ENCODE data around the gene POM121C. TPM values are rescaled to one million over a fixed set of nuclear protein-coding genes. Genes with fewer than 3 reads are reported as not detected.

Gene POM121C
- total RNA-seq, 1 experiment from 2014 or later = 72.7 TPM

- peaks cover 23 to 50% (median 35%) of the 10 kb centered on the region in 3 experiments; a peak in 6 of 7 replicates for H3K36me3 Mint-ChIP-seq (ENCODE audit: insufficient read depth in 1 of 3, low read depth in 3 of 3)
- H3K79me2 ChIP-seq (ENCODE audit: insufficient read depth, low read length) = no peaks in the 10 kb centered on the region
- H2BK20ac ChIP-seq (ENCODE audit: low read depth, low read length, poor library complexity, severe bottlenecking) = no peak overlapping the region
- no peak overlapping the region for H4K91ac ChIP-seq (ENCODE audit: insufficient read length, low read depth, low read length)
- H3K27me3 ChIP-seq (ENCODE audit: insufficient read depth, low read length) = no peaks in the 10 kb centered on the region
- H2BK12ac ChIP-seq (ENCODE audit: insufficient read length, low read depth, low read length) = no peak overlapping the region
- no peaks in the 10 kb centered on the region for H3K9me3 ChIP-seq (ENCODE audit: control insufficient read depth, low read depth, low read length)
- DNase-seq = no peak
- no peak overlapping the region for H2AK5ac ChIP-seq (ENCODE audit: insufficient read length, low read length)
- H3T11ph ChIP-seq (ENCODE audit: low read length) = no peak overlapping the region
- no peak overlapping the region for H2AFZ ChIP-seq (ENCODE audit: low read length)
- H3K56ac ChIP-seq (ENCODE audit: insufficient read length, low read depth, low read length) = no peak overlapping the region
- TF ChIP-seq CTCF (conservative IDR thresholded peaks at IDR 0.05) = no peak
- no peak overlapping the region for H3K9ac ChIP-seq (ENCODE audit: extremely low read depth, insufficient read length, low read length)
- no peak overlapping the region for H3K14ac ChIP-seq (ENCODE audit: insufficient read depth, low read length)
- no peak overlapping the region for H2BK15ac ChIP-seq (ENCODE audit: low read depth, low read length)
- H3K4ac ChIP-seq (ENCODE audit: low read depth, low read length) = no peak overlapping the region
- H2BK5ac ChIP-seq (ENCODE audit: insufficient read length, low read length) = no peak overlapping the region
- H3K23me2 ChIP-seq (ENCODE audit: insufficient read length, low read depth, low read length, poor library complexity, severe bottlenecking) = no peaks in the 10 kb centered on the region
- no peak overlapping the region for H3K18ac ChIP-seq (ENCODE audit: insufficient read length, low read depth, low read length)
- no peak overlapping the region for H3K4me2 ChIP-seq (ENCODE audit: insufficient read depth, insufficient read length, low read length)
- H4K5ac ChIP-seq (ENCODE audit: insufficient read length, low read depth, low read length) = no peak overlapping the region
- H2BK120ac ChIP-seq (ENCODE audit: low read depth, low read length, poor library complexity, severe bottlenecking) = no peak overlapping the region
- no peak overlapping the region for H4K8ac ChIP-seq (replicated peaks; ENCODE audit: insufficient read length, low read depth, low read length)
- no CpG with 5 or more reads among the region's 6 CpGs for WGBS (ENCODE audit: extremely low coverage, insufficient read length, low lambda C conversion rate)
- no peak overlapping the region for H3K4me3 Mint-ChIP-seq
- H3K9me3 Mint-ChIP-seq = no peaks in the 10 kb centered on the region
- peaks cover 3% of the 10 kb centered on the region; the same call in 1 of the 2 replicates for H3K4me1 ChIP-seq (ENCODE audit: insufficient read depth, low read length)
- H3K27ac ChIP-seq (ENCODE audit: insufficient read length, low read depth, low read length) = no peak overlapping the region
- H3K4me1 Mint-ChIP-seq = peaks cover 4 to 7% of the 10 kb centered on the region in 2 experiments
- H4K20me1 ChIP-seq (ENCODE audit: control insufficient read depth, insufficient read depth, insufficient read length) = no peaks in the 10 kb centered on the region
- no peaks in the 10 kb centered on the region for H3K79me1 ChIP-seq (ENCODE audit: insufficient read depth, low read depth, low read length, poor library complexity, severe bottlenecking)
- H3K27ac Mint-ChIP-seq = no peak overlapping the region
- no peaks in the 10 kb centered on the region for H3K27me3 Mint-ChIP-seq (ENCODE audit: low read depth)
- no peak overlapping the region for H3K23ac ChIP-seq (ENCODE audit: insufficient read length, low read depth, low read length)
These were observed 47.8 kb upstream of the POM121C start for GRCh38 chr7:75533926-75534325.

All from H9 (cell line).